GM19468 (cell line): ENCODE data around the gene RBBP8NL.

Experiments
- ATAC-seq: cut with Tn5 transposase; IDR thresholded peaks from one replicate; pipeline ENCODE4 v1.9.1; 2021; ENCODE audit warnings: mild to moderate bottlenecking, moderate library complexity, moderate number of reproducible peaks; ENCODE audit not compliant: unreplicated experiment; ENCODE audit errors: extremely low read depth

The RBBP8NL gene

DNA sequence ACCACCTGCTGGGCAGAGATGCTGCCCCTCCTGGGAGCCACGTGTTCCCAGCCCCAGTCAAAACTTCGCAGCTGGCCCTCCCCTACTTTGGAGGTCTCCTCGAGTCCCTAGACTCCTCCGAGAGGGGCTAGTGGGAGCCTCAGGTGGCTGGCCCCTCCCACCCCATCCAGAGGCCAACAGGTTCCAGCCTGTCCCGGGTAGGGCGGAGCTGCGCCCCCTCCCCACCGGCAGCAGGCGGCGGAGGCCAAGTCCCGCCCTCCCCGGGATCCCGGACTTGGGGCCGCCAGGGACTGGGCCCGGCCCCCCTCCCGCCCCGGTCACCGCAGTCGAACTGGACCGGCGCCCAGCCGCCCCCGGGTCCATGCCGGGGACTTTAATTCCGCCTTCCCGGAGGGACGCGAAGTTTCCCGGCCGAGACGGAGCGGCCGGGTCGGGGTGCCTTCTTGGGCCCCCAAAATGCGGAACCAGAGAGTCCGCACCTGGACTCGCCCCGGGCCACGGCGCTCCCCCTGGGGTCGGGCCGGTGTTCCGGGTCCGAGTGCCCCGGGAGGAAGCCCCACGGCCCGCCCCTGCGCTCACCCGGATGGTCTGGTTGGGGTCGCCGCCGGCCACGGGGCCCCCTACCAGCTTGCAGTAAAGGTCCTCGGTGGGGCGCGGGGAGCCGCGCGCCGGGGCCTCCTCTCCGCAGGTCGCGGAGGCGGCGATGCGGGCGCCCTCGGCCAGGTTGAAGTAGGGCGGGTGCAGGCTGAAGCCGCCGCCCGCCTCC is 60.8 kb downstream of the RBBP8NL start:
- ATAC-seq: no peak

GRCh38 chr20:62365814-62366369 is 61.4 kb downstream of the RBBP8NL start:
- ATAC-seq: no peak

DNA sequence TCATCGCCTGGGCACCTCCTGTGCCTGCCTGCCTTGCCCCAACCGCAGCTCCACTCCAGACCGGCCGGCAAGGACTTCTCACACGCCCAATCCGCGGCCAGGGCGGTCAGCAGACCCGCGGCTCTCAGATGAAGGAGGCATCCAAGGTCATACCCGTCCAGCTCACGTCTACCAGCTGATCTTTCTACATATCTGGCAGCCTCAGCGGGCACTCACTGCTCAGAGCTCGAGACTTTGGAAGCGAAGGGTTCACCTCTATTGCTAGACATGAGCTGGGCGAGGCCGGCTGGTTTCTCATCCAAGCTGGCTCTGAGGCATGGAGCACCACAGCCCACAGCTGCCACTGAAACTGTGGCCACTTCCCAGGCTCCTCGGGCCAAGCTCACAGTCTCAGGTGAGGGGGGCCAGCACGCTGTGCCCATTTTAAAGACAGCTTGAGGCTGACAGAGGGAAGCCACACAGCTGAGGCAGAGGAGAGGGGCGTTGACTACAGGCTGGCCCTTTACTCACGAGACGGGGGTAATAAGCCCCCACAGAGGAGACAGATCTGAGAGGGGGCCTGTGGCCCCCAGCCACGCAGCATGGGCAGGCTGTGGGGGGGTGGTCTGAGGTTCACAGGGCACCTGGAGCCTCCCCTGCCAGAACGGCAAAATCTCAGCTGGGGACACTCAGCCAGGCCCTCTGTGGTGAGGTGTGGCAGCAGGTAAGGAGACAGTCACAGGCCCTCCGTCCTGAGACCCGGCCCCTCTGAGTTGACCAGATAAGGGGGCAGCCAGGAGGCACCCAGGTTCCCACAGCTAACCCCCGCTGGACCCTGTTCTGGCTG is 62.2 kb downstream of the RBBP8NL start:
- ATAC-seq: no peak

DNA sequence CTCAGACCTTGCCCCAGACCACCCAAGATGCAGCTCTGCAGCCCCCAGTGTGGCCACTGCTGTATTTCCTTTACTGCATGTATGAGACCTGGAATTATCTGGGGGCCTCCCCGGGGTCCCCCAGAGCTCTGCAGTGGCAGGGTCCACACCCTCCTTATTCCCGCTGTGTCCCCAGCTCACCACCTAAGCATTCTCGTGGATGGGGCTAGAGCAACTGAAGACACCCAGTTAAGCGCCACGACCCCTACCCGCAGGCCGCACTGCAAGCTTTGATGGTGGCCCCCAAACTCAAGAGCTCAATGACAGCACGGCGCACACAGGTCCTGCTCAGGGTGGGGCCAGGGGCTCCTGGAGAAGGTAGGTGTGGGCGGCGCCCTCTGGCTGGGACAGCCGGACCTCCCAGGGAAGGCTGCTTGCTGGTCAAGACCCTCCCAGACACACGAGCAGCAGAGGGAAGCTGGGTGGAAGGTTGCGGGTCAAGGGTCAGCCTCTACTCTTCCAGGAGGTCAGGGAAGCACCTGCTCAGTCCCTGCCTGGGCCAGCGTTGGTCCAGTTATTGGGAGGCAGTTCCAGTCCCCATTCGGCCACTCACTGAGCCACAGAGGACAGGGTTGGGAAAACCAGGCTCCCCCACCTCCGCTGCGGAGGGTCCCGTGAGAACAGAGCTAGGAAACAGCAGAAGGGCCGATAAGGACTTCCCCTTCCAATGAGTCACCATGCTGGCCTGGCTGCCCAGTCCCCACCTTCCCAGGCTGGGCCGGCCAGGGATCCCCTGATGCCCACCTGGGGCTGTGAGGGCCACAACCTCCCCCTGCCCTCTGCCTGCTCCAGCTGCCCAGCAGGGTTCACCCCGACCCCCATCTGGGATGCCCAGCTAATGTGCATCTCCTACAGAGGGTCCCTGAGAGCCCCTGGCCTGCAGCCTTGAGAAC is 63.2 kb downstream of the RBBP8NL start:
- ATAC-seq: no peak

GRCh38 chr20:62362991-62363919 is 64.1 kb downstream of the RBBP8NL start:
- ATAC-seq: no peak

DNA sequence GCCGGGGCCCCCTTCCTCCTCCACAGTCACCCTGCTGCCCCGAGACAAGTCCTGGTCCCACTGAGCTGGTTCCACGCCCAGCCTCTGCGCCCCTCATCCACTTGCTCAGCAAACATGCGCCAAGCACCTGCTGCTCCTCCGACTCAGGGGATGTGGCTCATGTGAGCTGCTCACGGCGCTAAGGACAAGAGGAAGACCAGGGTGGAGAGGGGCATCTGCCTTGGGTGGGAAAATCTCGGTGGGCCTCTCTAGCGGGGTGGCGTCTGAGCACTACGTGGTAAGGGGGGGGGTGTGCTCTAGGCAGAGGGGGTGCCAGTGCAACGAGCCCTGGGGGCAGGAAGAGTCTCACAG is 64.8 kb downstream of the RBBP8NL start:
- no peak for ATAC-seq

DNA sequence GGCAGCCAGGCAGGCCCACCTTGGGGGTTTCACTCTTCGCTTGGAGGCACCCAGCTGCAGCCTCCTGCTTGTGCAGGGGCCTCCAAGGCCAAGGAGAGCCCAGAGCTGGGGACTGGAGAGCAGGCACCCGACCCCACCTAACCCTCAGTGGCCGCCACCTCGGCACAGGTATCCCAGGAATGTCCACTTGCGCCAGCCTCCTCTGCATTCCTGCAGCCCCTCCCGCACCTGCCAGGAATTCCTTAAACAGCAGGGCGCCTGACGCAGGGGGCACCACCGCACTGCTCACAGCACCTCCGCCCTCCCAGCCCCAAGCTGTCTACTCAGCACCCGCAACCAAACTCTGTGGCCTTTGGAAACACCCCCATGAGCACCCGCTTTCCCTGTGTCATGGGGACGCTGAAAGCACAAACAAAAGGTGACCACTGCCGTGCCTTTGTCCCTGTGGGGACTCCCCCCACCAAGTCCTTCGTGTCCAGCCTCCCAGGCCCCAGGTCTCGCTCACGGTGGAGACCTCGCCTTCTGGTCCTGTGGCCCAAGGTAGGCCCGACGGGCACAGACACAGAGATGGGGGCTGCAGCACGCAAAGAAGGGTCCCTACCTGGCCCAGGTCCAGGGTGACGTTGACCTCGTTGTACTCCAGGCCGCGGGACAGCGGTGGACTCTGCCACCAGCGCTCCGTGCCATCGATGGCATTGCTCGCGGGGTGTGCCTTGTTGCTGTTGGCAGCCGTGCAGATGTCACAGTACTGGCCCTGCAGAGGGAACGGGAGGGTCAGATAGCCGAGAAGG is 65.3 kb downstream of the RBBP8NL start:
- ATAC-seq: no peak

DNA sequence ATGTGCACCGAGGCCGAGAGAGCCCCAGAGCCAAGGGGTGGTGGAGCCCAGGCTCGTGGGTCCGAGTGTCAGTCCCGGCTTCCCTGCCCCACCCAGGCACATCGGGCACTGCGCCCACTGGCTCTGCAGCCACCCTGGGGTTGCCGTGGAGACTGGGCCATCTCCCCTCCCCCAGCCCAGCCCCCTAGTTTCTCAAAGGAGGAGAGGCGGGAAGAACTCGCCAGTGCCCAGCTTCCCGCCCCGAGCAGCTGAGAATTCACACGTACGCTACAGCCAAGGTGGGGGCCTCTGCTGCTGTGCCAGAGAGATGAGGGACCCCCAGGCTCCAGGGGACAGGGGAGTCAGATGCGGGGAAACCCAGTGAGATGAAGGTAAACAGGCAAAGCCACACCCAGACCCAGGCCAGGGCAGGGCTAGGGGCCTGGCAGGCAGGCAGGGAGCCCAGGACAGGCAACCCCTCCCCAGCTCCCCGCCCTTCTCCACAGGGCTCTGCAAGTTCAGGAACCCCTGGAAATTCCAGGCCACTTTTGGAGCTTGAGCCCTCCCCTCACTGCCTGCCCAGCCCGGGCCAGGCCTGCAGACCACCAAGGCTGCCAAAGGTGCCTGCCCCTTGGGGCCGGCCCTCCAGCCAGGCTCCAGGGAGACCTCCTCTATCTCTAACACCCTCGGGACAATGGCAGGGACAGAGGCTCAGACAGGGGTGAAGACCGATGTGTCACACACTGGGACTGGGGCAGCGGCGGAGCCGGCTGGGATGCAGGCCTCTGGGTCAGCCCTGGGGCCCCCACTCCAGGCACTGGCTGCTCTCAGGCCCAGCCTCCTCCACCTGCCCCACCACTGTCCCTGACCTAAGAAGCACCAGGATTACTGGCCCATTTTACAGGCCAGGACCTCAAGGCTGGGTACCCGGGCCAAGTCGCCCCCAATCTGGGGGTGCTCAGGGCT is 66.2 kb downstream of the RBBP8NL start:
- no peak for ATAC-seq
